SK-N-SH (cell line): ENCODE data around the gene BMP6. TPM values are rescaled to one million over a fixed set of nuclear protein-coding genes. Genes with fewer than 3 reads are reported as not detected.

Source experiments
- CTCF ChIA-PET: fragments of 300-600, 350-600 bp; formaldehyde crosslinking; extraction: SDS; loops from one replicate; lab custom pipeline; 2021; lab: Yijun Ruan, JAX
- POLR2A ChIA-PET: fragments of 350-600 bp; sonication (Branson Sonifier 250); formaldehyde crosslinking; extraction: SDS; loops from one replicate; lab custom pipeline; 2020; ENCODE audit warnings: antibody characterized with exemption, inconsistent platforms; lab: Yijun Ruan, JAX
- DNase-seq: peaks from one replicate; pipeline ENCODE4 v3.0.0; 2012
- H2AFZ ChIP-seq: fragments of 200-600 bp; sonication (generic); 2 replicates; pipeline ENCODE4 v1.8.1; 2016; ENCODE audit warnings: antibody characterized with exemption, mild to moderate bottlenecking, low read depth
- H3F3A ChIP-seq: fragments of 200-600 bp; sonication (generic); replicated peaks from 2 replicates; pipeline ENCODE3; 2016; ENCODE audit warnings: antibody characterized with exemption, mild to moderate bottlenecking; ENCODE audit not compliant: insufficient read depth
- H3K27ac ChIP-seq, 2 experiments: fragments of 200-500 bp in 1 of 2; fragments of 200-600 bp in 1 of 2; sonication (Bioruptor generic) in 1 of 2; sonication (generic), shearing (Covaris generic) in 1 of 2; 2 replicates each; pipeline versions ENCODE4 v1.5.1 to v1.6.1; 2014 to 2016; ENCODE audit warnings: low read depth in 2 of 2, inconsistent platforms in 1 of 2, low read length in 1 of 2, mild to moderate bottlenecking in 1 of 2, mixed read lengths in 1 of 2
- H3K27me3 ChIP-seq: fragments of 200-600 bp; sonication (generic), shearing (Covaris generic); 2 replicates; pipeline ENCODE4 v1.6.1; 2016; ENCODE audit warnings: mixed run types; ENCODE audit not compliant: insufficient read depth
- H3K36me3 ChIP-seq, 2 experiments: fragments of 200-500 bp in 1 of 2; fragments of 200-600 bp in 1 of 2; sonication (Bioruptor generic) in 1 of 2; sonication (generic) in 1 of 2; replicated peaks in 1 of 2; 2 replicates each; pipeline versions ENCODE3 to v1.5.1; 2014 to 2016; ENCODE audit warnings: low read length in 1 of 2, mild to moderate bottlenecking in 1 of 2; ENCODE audit not compliant: insufficient read depth in 2 of 2, control insufficient read depth in 1 of 2
- H3K4me1 ChIP-seq, 2 experiments: fragments of 200-500 bp in 1 of 2; fragments of 200-600 bp in 1 of 2; sonication (Bioruptor generic) in 1 of 2; sonication (generic), shearing (Covaris generic) in 1 of 2; 2 replicates each; pipeline versions ENCODE4 v1.5.1 to v1.6.1; 2014 to 2016; ENCODE audit warnings: low read depth in 1 of 2, low read length in 1 of 2, mixed run types in 1 of 2; ENCODE audit not compliant: insufficient read depth in 2 of 2, control insufficient read depth in 1 of 2
- H3K4me2 ChIP-seq: fragments of 200-600 bp; sonication (generic), shearing (Covaris generic); 2 replicates; pipeline ENCODE4 v1.6.1; 2017; ENCODE audit warnings: mixed run types
- H3K4me3 ChIP-seq, 2 experiments: fragments of 200-500 bp in 1 of 2; fragments of 200-600 bp in 1 of 2; sonication (Bioruptor generic) in 1 of 2; sonication (generic), shearing (Covaris generic) in 1 of 2; 2 replicates each; pipeline versions ENCODE4 v1.5.1 to v1.8.1; 2014 to 2016; ENCODE audit warnings: low read depth in 2 of 2, inconsistent platforms in 1 of 2, low read length in 1 of 2, mild to moderate bottlenecking in 1 of 2, mixed read lengths in 1 of 2, moderate library complexity in 1 of 2
- H3K79me2 ChIP-seq: fragments of 200-600 bp; sonication (generic); 2 replicates; pipeline ENCODE4 v1.8.1; 2017; ENCODE audit warnings: mild to moderate bottlenecking; ENCODE audit not compliant: insufficient read depth
- H3K9ac ChIP-seq: fragments of 200-600 bp; sonication (generic); 2 replicates; pipeline ENCODE4 v1.6.1; 2017; ENCODE audit warnings: mixed run types
- H3K9me2 ChIP-seq: fragments of 200-600 bp; sonication (generic); 2 replicates; pipeline ENCODE4 v1.6.1; 2017; ENCODE audit warnings: mixed run types
- H3K9me3 ChIP-seq: fragments of 200-600 bp; sonication (generic); 2 replicates; pipeline ENCODE4 v1.6.1; 2017; ENCODE audit warnings: mixed run types, mild to moderate bottlenecking, moderate library complexity
- H4K20me1 ChIP-seq: fragments of 200-600 bp; sonication (generic); 2 replicates; pipeline ENCODE4 v1.6.1; 2017; ENCODE audit warnings: mild to moderate bottlenecking, mixed run types; ENCODE audit not compliant: insufficient read depth
- CHD2 ChIP-seq: fragments of 150-350 bp; IDR thresholded peaks from 2 replicates; pipeline ENCODE4 v1.6.1; 2018; ENCODE audit warnings: low read length; ENCODE audit not compliant: partially characterized antibody
- ELF1 ChIP-seq: IDR thresholded peaks from 2 replicates; pipeline ENCODE4 v1.4.0; 2012
- EZH2phosphoT487 ChIP-seq: fragments of 200-600 bp; sonication (generic); IDR thresholded peaks from 2 replicates; pipeline ENCODE4 v1.6.1; 2017; ENCODE audit warnings: low read depth, mixed run types, mild to moderate bottlenecking, antibody characterized with exemption, moderate library complexity, borderline replicate concordance
- FOSL2 ChIP-seq: IDR thresholded peaks from 2 replicates; pipeline ENCODE4 v1.4.0; 2012; ENCODE audit warnings: low read depth, mild to moderate bottlenecking, moderate library complexity, borderline replicate concordance
- FOXJ3 ChIP-seq: sonication (generic); formaldehyde crosslinking; IDR thresholded peaks from 2 replicates; pipeline ENCODE4 v1.5.1; 2020; ENCODE audit warnings: mild to moderate bottlenecking, missing genetic modification reagents
- FOXM1 ChIP-seq: IDR thresholded peaks from 2 replicates; pipeline ENCODE4 v1.4.0; 2012; ENCODE audit warnings: low read depth, mild to moderate bottlenecking
- GATA2 ChIP-seq: sonication (generic); formaldehyde crosslinking; IDR thresholded peaks from 2 replicates; pipeline ENCODE4 v1.5.0; 2020; ENCODE audit warnings: mild to moderate bottlenecking, missing genetic modification reagents
- JUND ChIP-seq: IDR thresholded peaks from 2 replicates; pipeline ENCODE4 v1.4.0; 2012
- MEF2A ChIP-seq: IDR thresholded peaks from 2 replicates; pipeline ENCODE4 v1.4.0; 2012; ENCODE audit warnings: low read depth, borderline replicate concordance
- NRF1 ChIP-seq: IDR thresholded peaks from 2 replicates; pipeline ENCODE4 v1.6.1; 2012; ENCODE audit warnings: low read depth, mild to moderate bottlenecking, low read length
- RAD21 ChIP-seq: IDR thresholded peaks from 2 replicates; pipeline ENCODE4 v1.6.1; 2012; ENCODE audit warnings: mild to moderate bottlenecking, low read length
- RCOR1 ChIP-seq: fragments of 150-350 bp; IDR thresholded peaks from 2 replicates; pipeline ENCODE4 v1.6.1; 2017; ENCODE audit warnings: antibody characterized with exemption, low read length
- RXRA ChIP-seq: IDR thresholded peaks from 2 replicates; pipeline ENCODE4 v1.4.0; 2012; ENCODE audit warnings: low read depth, mild to moderate bottlenecking, borderline replicate concordance
- TAF1 ChIP-seq: IDR thresholded peaks from 2 replicates; pipeline ENCODE4 v1.6.1; 2012; ENCODE audit warnings: low read depth, mild to moderate bottlenecking, low read length, moderate library complexity, borderline replicate concordance
- TCF12 ChIP-seq: IDR thresholded peaks from 2 replicates; pipeline ENCODE4 v1.4.0; 2012
- TEAD4 ChIP-seq: IDR thresholded peaks from 2 replicates; pipeline ENCODE4 v1.4.0; 2012; ENCODE audit warnings: mild to moderate bottlenecking, borderline replicate concordance; ENCODE audit not compliant: insufficient read depth
- USF1 ChIP-seq: IDR thresholded peaks from 2 replicates; pipeline ENCODE4 v1.4.0; 2012; ENCODE audit warnings: low read depth, borderline replicate concordance
- WGBS: methylation state at CpG from one replicate; pipeline ENCODE4 v1.1.6; 2017; ENCODE audit warnings: low lambda C conversion rate; 5-methylcytosine and 5-hydroxymethylcytosine counted together
- polyA plus RNA-seq, 3 experiments: library from polyadenylated mRNA; depleted of rRNA; stranded (reverse); fragments of >200 nt; gene quantifications; 2 replicates each; pipeline ENCODE4 v1.2.3, GENCODE V29; 2012
- TF ChIP-seq, protein P1 (sequence below): IDR thresholded peaks from 2 replicates; pipeline ENCODE4 v1.4.0; 2012; ENCODE audit warnings: low read depth
- TF ChIP-seq, protein P2 (sequence below): fragments of 200-600 bp; sonication (generic); IDR thresholded peaks from 2 replicates; pipeline ENCODE4 v1.6.1; 2017; ENCODE audit warnings: antibody characterized with exemption, mild to moderate bottlenecking, moderate library complexity
- TF ChIP-seq, protein P3 (sequence below): IDR thresholded peaks from 2 replicates; pipeline ENCODE4 v1.4.0; 2012; ENCODE audit warnings: low read depth, borderline replicate concordance

Gene BMP6
- polyA plus RNA-seq, 1 of the 3 experiments (the other 2 are of a cell fraction): not detected

- H3K4me3 ChIP-seq: no peak overlapping the region
- H3F3A ChIP-seq: no peaks in the 10 kb centered on the region
- no peak for DNase-seq
- H2AFZ ChIP-seq: no peak overlapping the region
- H3K27me3 ChIP-seq: no peaks in the 10 kb centered on the region
- no peak overlapping the region for H3K4me2 ChIP-seq
- H3K9me3 ChIP-seq: no peaks in the 10 kb centered on the region
- H4K20me1 ChIP-seq: no peaks in the 10 kb centered on the region
- H3K9ac ChIP-seq: no peak overlapping the region
- TF ChIP-seq RAD21 (no peak), USF1 (no peak), FOSL2 (no peak), ELF1 (no peak), GATA2 (CRISPR knock-in tag) (no peak), NRF1 (no peak), JUND (no peak), RCOR1 (no peak), TAF1 (no peak), RXRA (no peak), TEAD4 (no peak), FOXM1 (no peak), EZH2phosphoT487 (no peak), FOXJ3 (CRISPR knock-in tag) (no peak), CHD2 (no peak), MEF2A (no peak), TCF12 (no peak)
- TF ChIP-seq, protein P1, sequence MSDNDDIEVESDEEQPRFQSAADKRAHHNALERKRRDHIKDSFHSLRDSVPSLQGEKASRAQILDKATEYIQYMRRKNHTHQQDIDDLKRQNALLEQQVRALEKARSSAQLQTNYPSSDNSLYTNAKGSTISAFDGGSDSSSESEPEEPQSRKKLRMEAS: no peak
- TF ChIP-seq, protein P2, sequence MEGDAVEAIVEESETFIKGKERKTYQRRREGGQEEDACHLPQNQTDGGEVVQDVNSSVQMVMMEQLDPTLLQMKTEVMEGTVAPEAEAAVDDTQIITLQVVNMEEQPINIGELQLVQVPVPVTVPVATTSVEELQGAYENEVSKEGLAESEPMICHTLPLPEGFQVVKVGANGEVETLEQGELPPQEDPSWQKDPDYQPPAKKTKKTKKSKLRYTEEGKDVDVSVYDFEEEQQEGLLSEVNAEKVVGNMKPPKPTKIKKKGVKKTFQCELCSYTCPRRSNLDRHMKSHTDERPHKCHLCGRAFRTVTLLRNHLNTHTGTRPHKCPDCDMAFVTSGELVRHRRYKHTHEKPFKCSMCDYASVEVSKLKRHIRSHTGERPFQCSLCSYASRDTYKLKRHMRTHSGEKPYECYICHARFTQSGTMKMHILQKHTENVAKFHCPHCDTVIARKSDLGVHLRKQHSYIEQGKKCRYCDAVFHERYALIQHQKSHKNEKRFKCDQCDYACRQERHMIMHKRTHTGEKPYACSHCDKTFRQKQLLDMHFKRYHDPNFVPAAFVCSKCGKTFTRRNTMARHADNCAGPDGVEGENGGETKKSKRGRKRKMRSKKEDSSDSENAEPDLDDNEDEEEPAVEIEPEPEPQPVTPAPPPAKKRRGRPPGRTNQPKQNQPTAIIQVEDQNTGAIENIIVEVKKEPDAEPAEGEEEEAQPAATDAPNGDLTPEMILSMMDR: no peak
- TF ChIP-seq, protein P3, sequence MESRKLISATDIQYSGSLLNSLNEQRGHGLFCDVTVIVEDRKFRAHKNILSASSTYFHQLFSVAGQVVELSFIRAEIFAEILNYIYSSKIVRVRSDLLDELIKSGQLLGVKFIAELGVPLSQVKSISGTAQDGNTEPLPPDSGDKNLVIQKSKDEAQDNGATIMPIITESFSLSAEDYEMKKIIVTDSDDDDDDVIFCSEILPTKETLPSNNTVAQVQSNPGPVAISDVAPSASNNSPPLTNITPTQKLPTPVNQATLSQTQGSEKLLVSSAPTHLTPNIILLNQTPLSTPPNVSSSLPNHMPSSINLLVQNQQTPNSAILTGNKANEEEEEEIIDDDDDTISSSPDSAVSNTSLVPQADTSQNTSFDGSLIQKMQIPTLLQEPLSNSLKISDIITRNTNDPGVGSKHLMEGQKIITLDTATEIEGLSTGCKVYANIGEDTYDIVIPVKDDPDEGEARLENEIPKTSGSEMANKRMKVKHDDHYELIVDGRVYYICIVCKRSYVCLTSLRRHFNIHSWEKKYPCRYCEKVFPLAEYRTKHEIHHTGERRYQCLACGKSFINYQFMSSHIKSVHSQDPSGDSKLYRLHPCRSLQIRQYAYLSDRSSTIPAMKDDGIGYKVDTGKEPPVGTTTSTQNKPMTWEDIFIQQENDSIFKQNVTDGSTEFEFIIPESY: no peak
- H3K27ac ChIP-seq: no peak overlapping the region
- no peaks in the 10 kb centered on the region for H3K36me3 ChIP-seq
- no peaks in the 10 kb centered on the region for H3K4me1 ChIP-seq
- 93% methylated on average over 1 of the region's 1 CpG for WGBS
- no peaks in the 10 kb centered on the region for H3K79me2 ChIP-seq
- CTCF ChIA-PET: no interaction called here
- POLR2A ChIA-PET: no interaction called here
- H3K9me2 ChIP-seq: no peaks in the 10 kb centered on the region
Observed at GRCh38 chr6:7922596-7922995, 196.7 kb downstream of the BMP6 start.
